Progenitor cell of endocrine pancreas (in vitro differentiated cells): ENCODE measurements around the gene TRIP4. TPM values are rescaled to one million over a fixed set of nuclear protein-coding genes. Genes with fewer than 3 reads are reported as not detected.

ENCODE experiments used
- DNase-seq: peaks from one replicate; pipeline ENCODE4 v3.0.0; 2021; ENCODE audit warnings: low spot score; ENCODE audit not compliant: unreplicated experiment
- H3K27ac Mint-ChIP-seq: 2 replicates; pipeline ENCODE4 v1.8.0; 2021; ENCODE audit warnings: mild to moderate bottlenecking, moderate library complexity, mixed read lengths
- H3K27me3 Mint-ChIP-seq: 2 replicates; pipeline ENCODE4 v1.8.0; 2021; ENCODE audit warnings: mixed read lengths
- H3K36me3 Mint-ChIP-seq: 2 replicates; pipeline ENCODE4 v1.8.0; 2022; ENCODE audit warnings: mixed read lengths; ENCODE audit not compliant: insufficient read depth
- H3K4me1 Mint-ChIP-seq: 2 replicates; pipeline ENCODE4 v1.8.0; 2021; ENCODE audit warnings: low read depth, mixed read lengths
- H3K4me3 Mint-ChIP-seq: 2 replicates; pipeline ENCODE4 v1.8.0; 2021; ENCODE audit warnings: low read depth, mild to moderate bottlenecking, moderate library complexity, mixed read lengths
- H3K9me3 Mint-ChIP-seq: 2 replicates; pipeline ENCODE4 v1.8.0; 2021; ENCODE audit warnings: low read depth, mixed read lengths
- CTCF ChIP-seq: fragments of 200-600 bp; sonication (generic); IDR thresholded peaks from one replicate; pipeline ENCODE4 v1.5.0; 2021; ENCODE audit warnings: antibody characterized with exemption, mild to moderate bottlenecking; ENCODE audit not compliant: unreplicated experiment
- total RNA-seq: library from RNA; stranded (reverse); gene quantifications from 2 replicates; pipeline ENCODE4 v1.2.1, GENCODE V29; 2021

TRIP4 gene
- total RNA-seq, 1 donor from 2014 or later = 27.9 TPM

- Mint-ChIP-seq H3K27ac (no peak overlapping the region), H3K36me3 (peaks cover 15% of the 10 kb centered on the region), H3K4me1 (no peaks in the 10 kb centered on the region), H3K9me3 (no peaks in the 10 kb centered on the region), H3K27me3 (no peaks in the 10 kb centered on the region), H3K4me3 (no peak overlapping the region)
- TF ChIP-seq CTCF = no peak
- no peak for DNase-seq
These were observed 55.4 kb downstream of the TRIP4 start for GRCh38 chr15:64443016-64443415.

GRCh38 chr15:64443747-64444621, 56.3 kb downstream of the TRIP4 start:
- no peaks in the 10 kb centered on the region for H3K9me3 Mint-ChIP-seq
- H3K27me3 Mint-ChIP-seq = no peaks in the 10 kb centered on the region
- peak overlapping the region; percentile 45 for H3K27ac Mint-ChIP-seq
- no peak for DNase-seq
- no peak for TF ChIP-seq CTCF
- no peaks in the 10 kb centered on the region for H3K4me1 Mint-ChIP-seq
- no peak overlapping the region for H3K4me3 Mint-ChIP-seq
- H3K36me3 Mint-ChIP-seq = peaks cover 16% of the 10 kb centered on the region

GRCh38 chr15:64444836-64445235, 57.2 kb downstream of the TRIP4 start:
- no peaks in the 10 kb centered on the region for H3K27me3 Mint-ChIP-seq
- peaks cover 16% of the 10 kb centered on the region for H3K36me3 Mint-ChIP-seq
- no peak overlapping the region for H3K27ac Mint-ChIP-seq
- H3K4me1 Mint-ChIP-seq = no peaks in the 10 kb centered on the region
- H3K4me3 Mint-ChIP-seq = no peak overlapping the region
- H3K9me3 Mint-ChIP-seq = no peaks in the 10 kb centered on the region
- DNase-seq = no peak
- no peak for TF ChIP-seq CTCF

GRCh38 chr15:64447536-64448315, 60.1 kb downstream of the TRIP4 start:
- DNase-seq = no peak
- no peak overlapping the region for H3K27ac Mint-ChIP-seq
- no peaks in the 10 kb centered on the region for H3K4me1 Mint-ChIP-seq
- H3K27me3 Mint-ChIP-seq = no peaks in the 10 kb centered on the region
- TF ChIP-seq CTCF = no peak
- H3K36me3 Mint-ChIP-seq = peaks cover 9% of the 10 kb centered on the region
- H3K4me3 Mint-ChIP-seq = no peak overlapping the region
- H3K9me3 Mint-ChIP-seq = no peaks in the 10 kb centered on the region

GRCh38 chr15:64452988-64453688, 65.5 kb downstream of the TRIP4 start:
- Mint-ChIP-seq H3K4me1 (peaks cover 42% of the 10 kb centered on the region), H3K27ac (no peak overlapping the region), H3K9me3 (no peaks in the 10 kb centered on the region), H3K27me3 (no peaks in the 10 kb centered on the region), H3K4me3 (no peak overlapping the region), H3K36me3 (peaks cover under 1% of the 10 kb centered on the region)
- DNase-seq = no peak
- TF ChIP-seq CTCF = no peak
